ENCODE measurements around the gene YY1. TPM values are rescaled to one million over a fixed set of nuclear protein-coding genes. Genes with fewer than 3 reads are reported as not detected.

YY1 gene
- total and polyA plus RNA-seq, 2 of the 8 experiments (the other 6 are each of a cell fraction or from before 2014, with no cell fraction given), result 26.4 to 106 TPM

GRCh38 chr14:100202712-100203111, 36.2 kb upstream of the YY1 start:
- Histone ChIP-seq H2BK12ac (ENCODE audit: low read depth, low read length) (no peak overlapping the region), H2BK120ac (replicated peaks; ENCODE audit: low read depth, low read length) (no peak overlapping the region), H3K9ac (replicated peaks in 1 of 4; ENCODE audit: extremely low read depth in 1 of 4, low read depth in 3 of 4, low read length in 3 of 4) (no peak overlapping the region), H3K4me2 (ENCODE audit: insufficient read depth in 1 of 2, low read depth in 2 of 2, low read length in 2 of 2) (no peak overlapping the region), H3K27me3 (replicated peaks in 1 of 4; ENCODE audit: control insufficient read depth in 3 of 4, extremely low read depth in 1 of 4, insufficient read depth in 3 of 4, low read length in 3 of 4) (no peaks in the 10 kb centered on the region), H3K4me3 (ENCODE audit: extremely low read depth in 1 of 4, insufficient read depth in 2 of 4, low read depth in 3 of 4, low read length in 4 of 4) (no peak overlapping the region), H3K79me1 (ENCODE audit: low read depth, low read length) (no peaks in the 10 kb centered on the region), H2AFZ (ENCODE audit: low read length) (no peak overlapping the region), H3K79me2 (ENCODE audit: control insufficient read depth in 1 of 2, insufficient read depth in 2 of 2, low read length in 2 of 2) (no peaks in the 10 kb centered on the region), H4K8ac (ENCODE audit: extremely low read depth, insufficient read depth, low read length) (no peak overlapping the region), H3K4me1 (replicated peaks in 1 of 4; ENCODE audit: control insufficient read depth in 3 of 4, insufficient read depth in 4 of 4, low read length in 3 of 4) (peaks cover 0 to 4% (median 2%) of the 10 kb centered on the region in 4 experiments; a peak in 2 of 7 replicates), H4K5ac (ENCODE audit: insufficient read length, low read depth, low read length) (no peak overlapping the region), H3K4ac (replicated peaks; ENCODE audit: insufficient read length, low read depth, low read length) (no peak overlapping the region), H3K23me2 (ENCODE audit: low read depth, low read length) (no peaks in the 10 kb centered on the region), H2AK5ac (ENCODE audit: low read depth, low read length) (no peak overlapping the region), H3K56ac (replicated peaks; ENCODE audit: insufficient read length, low read depth, low read length) (no peak overlapping the region), H2BK20ac (ENCODE audit: low read length) (no peak overlapping the region), H2BK15ac (ENCODE audit: low read length) (no peak overlapping the region), H3K18ac (ENCODE audit: extremely low read depth, low read length) (no peak overlapping the region), H3K14ac (ENCODE audit: insufficient read length) (no peak overlapping the region), H4K91ac (replicated peaks; ENCODE audit: insufficient read length, low read length) (no peak overlapping the region), H3K36me3 (ENCODE audit: control insufficient read depth in 2 of 4, insufficient read depth in 4 of 4, low read length in 3 of 4) (no peaks in the 10 kb centered on the region), H2BK5ac (ENCODE audit: low read depth, low read length) (no peak overlapping the region), H4K20me1 (replicated peaks in 1 of 2; ENCODE audit: control insufficient read depth in 1 of 2, insufficient read depth in 2 of 2, low read length in 2 of 2) (no peaks in the 10 kb centered on the region), H3K27ac (ENCODE audit: low read depth, low read length) (no peak overlapping the region), H3K9me3 (ENCODE audit: insufficient read depth in 2 of 2, low read depth in 1 of 2, low read length in 1 of 2) (no peaks in the 10 kb centered on the region), H3K23ac (ENCODE audit: insufficient read length) (no peak overlapping the region)
- FAIRE-seq (no peak), DNase-seq (ENCODE audit: low read depth in 1 of 2, low spot score in 2 of 2) (no peak)
- CTCF ChIA-PET (ENCODE audit: partially characterized antibody), result interaction anchor here (0.6 to 4.1 kb wide), 2 partner anchors 9 to 736 kb away, joined by 3 to 24 read pairs; no protein-coding TSS in a partner anchor
- WGBS, 2 experiments (ENCODE audit: extremely low coverage in 1 of 2, insufficient coverage in 1 of 2, insufficient read length in 1 of 2, insufficient replicate concordance in 2 of 2, low coverage in 1 of 2, low lambda C conversion rate in 2 of 2, missing lambda C conversion rate in 1 of 2), result 95% methylated on average over 4 of the region's 4 CpGs; no CpG with 5 or more reads in 1 of the 2 experiments
- POLR2A ChIA-PET (ENCODE audit: partially characterized antibody), result interaction anchor here (1.3 kb wide), 1 partner anchor 12 kb away, joined by 4 read pairs; no protein-coding TSS in a partner anchor
- TF ChIP-seq JUND (IDR thresholded peaks at IDR 0.05; ENCODE audit: low read length) (no peak), TCF12 (IDR thresholded peaks at IDR 0.05; ENCODE audit: low read depth, low read length) (no peak), CHD1 (IDR thresholded peaks at IDR 0.05; ENCODE audit: low read depth, low read length) (no peak), CBX8 (IDR thresholded peaks at IDR 0.05; ENCODE audit: borderline replicate concordance, low read depth, low read length) (no peak), ASH2L (IDR thresholded peaks at IDR 0.05; ENCODE audit: low read length) (no peak), E2F6 (IDR thresholded peaks at IDR 0.05) (no peak), CREB1 (IDR thresholded peaks at IDR 0.05) (no peak), CBX5 (IDR thresholded peaks at IDR 0.05; ENCODE audit: low read depth, low read length) (no peak)
